ENCODE data around the gene GZMB.

- TF ChIP-seq CTCF (IDR thresholded peaks at IDR 0.05; ENCODE audit: insufficient read depth, low read length), result no peak
- no peak for TF ChIP-seq REST (IDR thresholded peaks at IDR 0.05; ENCODE audit: insufficient replicate concordance, low read depth)
- no peak for TF ChIP-seq POLR2AphosphoS5 (IDR thresholded peaks at IDR 0.05; ENCODE audit: low read depth)
Measured at GRCh38 chr14:24612196-24612595, 21.8 kb downstream of the GZMB start.

Data from HL-60 (cell line).